Activated naive CD4-positive, alpha-beta T cell treated with anti-CD3 and anti-CD28 coated beads, Interleukin-2, amount 50 U/mL, for 24 hours (primary cell): ENCODE data around the gene CRTC2.
A peak's percentile ranks its signal among the peaks of the same experiment; 100 is the strongest.
"Not testable (repeated sequence)": the region's sequence is repeated elsewhere in the genome, so short reads cannot be mapped to it uniquely, and the experiment has no call there.

Experiments used
- H3K27ac Mint-ChIP-seq: one replicate; pipeline ENCODE4 v1.8.0; 2021; ENCODE audit warnings: mild to moderate bottlenecking, mixed read lengths
- H3K27me3 Mint-ChIP-seq: one replicate; pipeline ENCODE4 v1.8.0; 2021; ENCODE audit warnings: mixed read lengths
- H3K36me3 Mint-ChIP-seq: one replicate; pipeline ENCODE4 v1.8.0; 2021; ENCODE audit warnings: mixed read lengths
- H3K4me1 Mint-ChIP-seq: one replicate; pipeline ENCODE4 v1.8.0; 2021; ENCODE audit warnings: mixed read lengths
- H3K4me3 Mint-ChIP-seq: one replicate; pipeline ENCODE4 v1.8.0; 2021; ENCODE audit warnings: mild to moderate bottlenecking, mixed read lengths
- H3K9me3 Mint-ChIP-seq: one replicate; pipeline ENCODE4 v1.8.0; 2021; ENCODE audit warnings: mixed read lengths

CRTC2 gene

DNA sequence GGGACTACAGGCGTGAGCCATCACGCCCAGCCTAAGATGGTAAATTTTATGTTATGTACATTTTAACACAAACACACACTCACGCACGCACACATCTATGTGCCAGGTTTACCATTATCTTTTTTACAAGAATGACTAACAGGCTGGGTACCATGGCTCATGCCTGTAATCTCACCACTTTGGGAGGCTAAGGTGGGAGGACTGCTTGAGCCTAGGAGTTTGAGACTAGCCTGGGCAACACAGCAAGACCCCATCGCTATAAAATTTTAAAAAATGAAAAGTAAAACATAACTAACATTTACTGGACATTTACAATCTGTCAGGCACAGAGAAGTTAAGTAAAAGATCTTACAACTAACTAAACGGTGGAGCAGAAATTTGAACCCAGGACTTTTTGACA, 50.3 kb downstream of the CRTC2 start:
- Mint-ChIP-seq H3K27ac (no peak overlapping the region), H3K4me1 (peaks cover 47% of the 10 kb centered on the region), H3K4me3 (no peak overlapping the region), H3K27me3 (no peaks in the 10 kb centered on the region), H3K36me3 (peaks cover 15% of the 10 kb centered on the region), H3K9me3 (no peaks in the 10 kb centered on the region)

DNA sequence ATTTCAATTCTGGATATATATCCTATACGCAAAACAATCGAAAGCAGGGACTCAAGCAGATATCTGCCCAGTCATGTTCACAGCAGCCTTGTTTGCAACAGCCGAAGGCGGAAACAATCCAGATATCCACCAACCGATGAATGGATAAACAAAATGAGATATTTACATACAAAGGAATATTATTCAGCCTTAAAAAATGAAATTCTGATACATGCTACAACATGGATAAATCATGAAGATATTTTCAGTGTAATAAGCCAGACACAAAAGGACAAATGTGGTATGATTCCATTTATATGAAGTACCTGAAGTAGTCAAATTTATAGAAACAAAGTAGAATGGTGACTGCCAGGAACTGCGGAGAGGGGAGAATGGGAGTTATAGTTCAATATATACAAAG, 51.3 kb downstream of the CRTC2 start:
- no peaks in the 10 kb centered on the region for H3K27me3 Mint-ChIP-seq
- no peak overlapping the region for H3K4me3 Mint-ChIP-seq
- no peaks in the 10 kb centered on the region for H3K9me3 Mint-ChIP-seq
- H3K27ac Mint-ChIP-seq = no peak overlapping the region
- peaks cover 15% of the 10 kb centered on the region for H3K36me3 Mint-ChIP-seq
- H3K4me1 Mint-ChIP-seq = peaks cover 47% of the 10 kb centered on the region

DNA sequence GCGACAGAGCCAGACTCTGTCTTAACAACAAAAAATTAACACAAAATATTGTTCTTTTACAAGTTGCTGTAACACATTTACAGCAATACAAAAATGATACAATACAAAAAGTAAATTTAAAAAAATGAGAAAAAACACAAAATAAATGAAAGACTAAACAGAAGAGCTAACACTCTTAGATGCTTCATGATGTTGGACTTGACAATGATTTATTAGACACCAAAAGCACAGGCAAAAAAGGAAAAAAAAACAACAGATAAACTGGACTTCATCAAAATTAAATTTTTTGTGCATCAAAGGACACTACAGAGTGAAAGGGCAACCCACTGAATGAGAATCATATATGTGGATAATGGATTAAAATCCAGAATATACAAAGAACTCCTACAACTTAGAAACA, 52.0 kb downstream of the CRTC2 start:
- H3K27me3 Mint-ChIP-seq = no peaks in the 10 kb centered on the region
- peaks cover 40% of the 10 kb centered on the region for H3K4me1 Mint-ChIP-seq
- H3K27ac Mint-ChIP-seq = peak overlapping the region; percentile 70
- H3K9me3 Mint-ChIP-seq = no peaks in the 10 kb centered on the region
- no peak overlapping the region for H3K4me3 Mint-ChIP-seq
- peaks cover 12% of the 10 kb centered on the region for H3K36me3 Mint-ChIP-seq

- not testable (repeated sequence) for H3K36me3 Mint-ChIP-seq
Observed at GRCh38 chr1:153905908-153906307, 52.5 kb downstream of the CRTC2 start.

DNA sequence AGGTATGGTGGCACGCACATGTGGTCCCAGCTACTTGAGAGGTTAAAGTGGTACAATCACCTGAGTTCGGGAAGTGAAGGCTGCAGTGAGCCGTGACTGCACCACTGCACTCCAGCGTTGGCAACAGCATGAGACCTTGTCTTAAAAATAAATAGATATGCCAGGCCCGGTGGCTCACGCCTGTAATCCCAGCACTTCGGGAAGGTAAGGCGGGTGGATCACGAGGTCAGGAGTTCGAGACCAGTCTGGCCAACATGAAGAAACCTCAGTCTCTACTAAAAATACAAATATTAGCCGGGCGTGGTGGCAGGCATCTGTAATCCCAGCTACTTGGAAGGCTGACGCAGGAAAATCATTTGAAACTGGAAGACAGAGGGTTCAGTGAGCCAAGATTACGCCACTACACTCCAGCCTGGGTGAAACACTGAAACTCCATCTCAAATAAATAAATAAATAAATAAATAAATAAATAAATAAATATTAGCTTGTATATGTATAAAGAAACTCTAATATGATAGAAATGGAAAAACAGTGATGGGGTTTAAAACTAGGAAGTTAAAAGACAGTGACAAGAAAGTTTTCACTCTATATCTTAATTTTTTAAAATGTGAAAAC, 54.5 kb downstream of the CRTC2 start:
- Mint-ChIP-seq H3K36me3 (peaks cover 11% of the 10 kb centered on the region), H3K4me3 (no peak overlapping the region), H3K4me1 (peaks cover 36% of the 10 kb centered on the region), H3K27me3 (no peaks in the 10 kb centered on the region), H3K27ac (no peak overlapping the region), H3K9me3 (no peaks in the 10 kb centered on the region)

More at GRCh38 chr1:153905908-153906307, 52.5 kb downstream of the CRTC2 start:
- H3K27ac Mint-ChIP-seq, H3K27me3 Mint-ChIP-seq, H3K4me3 Mint-ChIP-seq, H3K9me3 Mint-ChIP-seq: not testable (repeated sequence)
- H3K4me1 Mint-ChIP-seq = peaks cover 35% of the 10 kb centered on the region

DNA sequence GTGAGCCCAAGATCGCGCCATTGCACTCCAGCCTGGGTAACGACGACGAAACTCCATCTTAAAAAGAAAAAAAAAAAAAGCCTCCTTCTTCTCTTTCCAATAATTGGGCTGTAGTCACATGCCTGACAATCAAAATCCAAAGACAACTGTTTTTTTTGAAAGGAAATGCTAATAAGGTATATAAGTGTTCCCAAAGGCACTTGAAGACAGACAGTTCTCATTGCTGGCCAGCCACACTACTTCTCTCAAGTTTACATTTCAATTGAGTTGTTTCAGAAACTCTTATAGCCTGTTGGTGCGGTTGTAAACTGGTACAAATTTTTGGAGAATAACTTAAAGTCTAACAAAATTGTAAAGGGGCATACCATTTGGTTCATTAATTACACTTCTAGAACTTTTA, 58.9 kb downstream of the CRTC2 start:
- H3K27me3 Mint-ChIP-seq = no peaks in the 10 kb centered on the region
- peaks cover 3% of the 10 kb centered on the region for H3K36me3 Mint-ChIP-seq
- no peak overlapping the region for H3K4me3 Mint-ChIP-seq
- H3K4me1 Mint-ChIP-seq = peaks cover 31% of the 10 kb centered on the region
- H3K9me3 Mint-ChIP-seq = no peaks in the 10 kb centered on the region
- peak overlapping the region; percentile 68 for H3K27ac Mint-ChIP-seq
